ENCODE measurements around the gene RIMBP2. TPM values are rescaled to one million over a fixed set of nuclear protein-coding genes. Genes with fewer than 3 reads are reported as not detected.

The RIMBP2 gene
- total and polyA plus RNA-seq, 4 donors, result 0.05 to 2.9 (median 0.95) TPM

DNA sequence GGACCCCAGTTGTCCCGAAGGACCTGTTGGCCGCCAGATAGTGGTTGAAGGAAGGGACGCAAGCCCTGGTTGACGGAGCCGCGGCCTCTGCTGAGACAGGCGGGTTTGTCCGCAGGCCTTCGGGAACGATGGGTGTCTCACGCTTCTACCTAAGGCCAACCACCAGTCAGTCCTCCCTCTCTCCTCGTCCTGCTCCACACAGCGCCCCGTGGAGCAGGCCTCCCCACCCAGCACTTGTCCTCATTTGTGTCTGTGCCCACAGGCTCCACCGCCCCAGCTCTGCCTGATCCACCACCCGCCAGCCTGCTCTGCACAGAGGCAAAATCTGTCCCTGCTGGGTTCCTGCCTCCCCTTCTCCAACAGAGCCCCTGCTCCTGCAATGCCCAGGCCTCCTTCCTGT, 41.0 kb downstream of the RIMBP2 start:
- DNase-seq (no peak), ATAC-seq (ENCODE audit: insufficient read depth, low FRiP score) (no peak)
- WGBS, 2 donors, result 95 to 97% methylated on average over 14 to 16 of the region's 16 CpGs
- peaks cover 0 to 8% (median 0%) of the 10 kb centered on the region in 4 donors for H3K9me3 ChIP-seq (ENCODE audit: control insufficient read depth in 4 of 4, insufficient read depth in 3 of 4, low read length in 3 of 4)
- H3K27me3 ChIP-seq (ENCODE audit: control insufficient read depth in 3 of 3, insufficient read depth in 3 of 3, low read length in 2 of 3), result no peaks in the 10 kb centered on the region
- TF ChIP-seq, protein P1, sequence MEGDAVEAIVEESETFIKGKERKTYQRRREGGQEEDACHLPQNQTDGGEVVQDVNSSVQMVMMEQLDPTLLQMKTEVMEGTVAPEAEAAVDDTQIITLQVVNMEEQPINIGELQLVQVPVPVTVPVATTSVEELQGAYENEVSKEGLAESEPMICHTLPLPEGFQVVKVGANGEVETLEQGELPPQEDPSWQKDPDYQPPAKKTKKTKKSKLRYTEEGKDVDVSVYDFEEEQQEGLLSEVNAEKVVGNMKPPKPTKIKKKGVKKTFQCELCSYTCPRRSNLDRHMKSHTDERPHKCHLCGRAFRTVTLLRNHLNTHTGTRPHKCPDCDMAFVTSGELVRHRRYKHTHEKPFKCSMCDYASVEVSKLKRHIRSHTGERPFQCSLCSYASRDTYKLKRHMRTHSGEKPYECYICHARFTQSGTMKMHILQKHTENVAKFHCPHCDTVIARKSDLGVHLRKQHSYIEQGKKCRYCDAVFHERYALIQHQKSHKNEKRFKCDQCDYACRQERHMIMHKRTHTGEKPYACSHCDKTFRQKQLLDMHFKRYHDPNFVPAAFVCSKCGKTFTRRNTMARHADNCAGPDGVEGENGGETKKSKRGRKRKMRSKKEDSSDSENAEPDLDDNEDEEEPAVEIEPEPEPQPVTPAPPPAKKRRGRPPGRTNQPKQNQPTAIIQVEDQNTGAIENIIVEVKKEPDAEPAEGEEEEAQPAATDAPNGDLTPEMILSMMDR (IDR thresholded peaks at IDR 0.05; ENCODE audit: control extremely low read depth, extremely low read depth), result no peak
- no peaks in the 10 kb centered on the region for H3K36me3 ChIP-seq (ENCODE audit: control insufficient read depth in 4 of 4, insufficient read depth in 4 of 4, low read length in 4 of 4)
- H3K4me1 ChIP-seq (ENCODE audit: control insufficient read depth in 5 of 5, insufficient read depth in 5 of 5, low read length in 5 of 5), result no peaks in the 10 kb centered on the region
- no peak overlapping the region for H3K9ac ChIP-seq (ENCODE audit: insufficient read depth in 1 of 2, low read length in 2 of 2)
- no peak overlapping the region for H3K27ac ChIP-seq (ENCODE audit: low read depth in 1 of 2, low read length in 1 of 2)
- no peak overlapping the region for H3K4me3 ChIP-seq

DNA sequence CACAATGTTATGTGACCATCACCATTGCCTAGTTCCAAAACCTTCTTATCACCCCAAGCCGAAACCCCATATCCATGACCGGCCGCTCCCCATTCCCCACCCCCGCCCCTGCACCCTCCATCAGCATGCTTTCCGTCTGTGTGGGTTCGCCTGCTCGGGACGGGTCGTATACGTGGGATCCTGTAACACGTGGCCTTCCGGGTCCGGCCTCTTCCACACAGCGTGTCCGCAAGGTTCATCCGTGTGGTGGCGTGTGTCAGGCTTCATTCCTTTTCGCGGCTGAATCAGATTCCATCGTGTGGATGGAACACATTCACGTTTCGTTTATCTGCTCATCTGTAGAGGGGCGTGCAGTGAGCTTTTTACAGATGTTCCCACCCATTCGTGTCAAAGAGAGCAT, 41.4 kb downstream of the RIMBP2 start:
- Histone ChIP-seq H3K27me3 (ENCODE audit: control insufficient read depth in 3 of 3, insufficient read depth in 3 of 3, low read length in 2 of 3) (no peaks in the 10 kb centered on the region), H3K27ac (ENCODE audit: low read depth in 1 of 2, low read length in 1 of 2) (no peak overlapping the region), H3K36me3 (ENCODE audit: control insufficient read depth in 4 of 4, insufficient read depth in 4 of 4, low read length in 4 of 4) (no peaks in the 10 kb centered on the region), H3K4me1 (ENCODE audit: control insufficient read depth in 5 of 5, insufficient read depth in 5 of 5, low read length in 5 of 5) (no peaks in the 10 kb centered on the region), H3K9ac (ENCODE audit: insufficient read depth in 1 of 2, low read length in 2 of 2) (no peak overlapping the region), H3K4me3 (no peak overlapping the region), H3K9me3 (ENCODE audit: control insufficient read depth in 4 of 4, insufficient read depth in 3 of 4, low read length in 3 of 4) (peaks cover 0 to 8% (median 0%) of the 10 kb centered on the region in 4 donors)
- WGBS, 2 donors, result 88 to 93% methylated on average over 24 of the region's 24 CpGs
- no peak for ATAC-seq (ENCODE audit: insufficient read depth, low FRiP score)
- DNase-seq, result no peak
- TF ChIP-seq, protein P1 (IDR thresholded peaks at IDR 0.05; ENCODE audit: control extremely low read depth, extremely low read depth), result no peak

DNA sequence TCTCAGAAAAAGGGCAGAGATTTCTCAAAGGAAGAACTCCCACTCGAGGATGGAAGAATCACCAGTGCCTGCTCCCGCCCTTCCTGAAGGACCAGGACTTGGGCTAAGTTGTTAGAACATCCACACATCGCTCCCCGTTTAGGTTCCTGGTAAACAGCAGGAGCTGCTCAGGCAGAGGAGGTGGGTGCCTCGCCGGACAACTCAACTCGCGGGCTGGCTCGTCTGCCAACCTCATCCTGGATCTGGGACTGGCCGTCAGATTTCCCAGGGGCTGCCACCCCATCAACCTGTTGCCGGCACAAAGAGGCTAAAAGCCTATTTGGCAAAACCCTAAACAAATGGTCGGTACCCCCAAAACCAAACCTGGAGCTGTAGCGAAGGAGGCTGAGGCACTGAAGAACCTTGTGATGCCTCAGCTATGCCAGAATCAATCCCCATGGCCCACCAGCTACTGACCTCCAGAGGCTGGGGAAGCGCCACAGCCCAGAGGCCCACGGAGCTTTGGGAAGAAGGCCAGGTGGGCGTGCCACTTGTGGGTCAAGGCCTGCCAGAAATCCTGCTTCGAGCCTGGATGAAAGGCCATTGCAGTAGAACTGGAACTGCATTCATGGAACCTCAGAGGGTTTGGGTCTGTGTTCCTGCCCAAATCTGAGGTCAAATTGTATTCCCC, 42.9 kb downstream of the RIMBP2 start:
- ATAC-seq (ENCODE audit: insufficient read depth, low FRiP score) (no peak), DNase-seq (no peak)
- TF ChIP-seq, protein P1 (IDR thresholded peaks at IDR 0.05; ENCODE audit: control extremely low read depth, extremely low read depth), result no peak
- H3K9ac ChIP-seq (ENCODE audit: insufficient read depth in 1 of 2, low read length in 2 of 2), result no peak overlapping the region
- WGBS, 2 donors, result 73 to 77% methylated on average over 17 of the region's 17 CpGs
- H3K27ac ChIP-seq (ENCODE audit: low read depth in 1 of 2, low read length in 1 of 2), result no peak overlapping the region
- no peak overlapping the region for H3K4me3 ChIP-seq
- H3K9me3 ChIP-seq (ENCODE audit: control insufficient read depth in 4 of 4, insufficient read depth in 3 of 4, low read length in 3 of 4), result peaks cover 0 to 10% (median 0%) of the 10 kb centered on the region in 4 donors
- H3K27me3 ChIP-seq (ENCODE audit: control insufficient read depth in 3 of 3, insufficient read depth in 3 of 3, low read length in 2 of 3), result no peaks in the 10 kb centered on the region
- no peaks in the 10 kb centered on the region for H3K4me1 ChIP-seq (ENCODE audit: control insufficient read depth in 5 of 5, insufficient read depth in 5 of 5, low read length in 5 of 5)
- no peaks in the 10 kb centered on the region for H3K36me3 ChIP-seq (ENCODE audit: control insufficient read depth in 4 of 4, insufficient read depth in 4 of 4, low read length in 4 of 4)

Measured in lung (tissue), 12 donors.